SH-SY5Y (cell line): ENCODE data around the gene PHLDB1.

Experiments
- GATA2 ChIP-seq: IDR thresholded peaks from 2 replicates; pipeline ENCODE4 v1.6.1; 2011; ENCODE audit warnings: mild to moderate bottlenecking, low read depth, low read length
- GATA3 ChIP-seq: IDR thresholded peaks from 2 replicates; pipeline ENCODE4 v1.6.1; 2011; ENCODE audit warnings: low read depth, mild to moderate bottlenecking, low read length, moderate library complexity

DNA sequence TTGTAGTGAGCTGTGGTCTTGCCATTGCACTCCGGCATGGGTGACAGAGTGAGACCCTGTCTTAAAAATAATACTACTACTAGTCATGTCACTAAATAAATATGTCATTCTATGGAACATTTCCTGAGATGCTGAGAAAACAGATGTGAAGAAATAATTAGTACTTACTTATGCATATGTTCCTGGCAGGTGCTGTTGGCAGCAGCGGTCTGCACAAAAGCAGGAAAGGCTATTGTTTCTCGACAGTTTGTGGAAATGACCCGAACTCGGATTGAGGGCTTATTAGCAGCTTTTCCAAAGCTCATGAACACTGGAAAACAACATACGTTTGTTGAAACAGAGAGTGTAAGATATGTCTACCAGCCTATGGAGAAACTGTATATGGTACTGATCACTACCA, 26.4 kb upstream of the PHLDB1 start:
- TF ChIP-seq GATA2 = no peak
- TF ChIP-seq GATA3 = no peak
